VCaP (cell line): ENCODE measurements around the gene HELZ.

Experiments used
- H3K27ac ChIP-seq: fragments of 450-650 bp; 2 replicates; pipeline ENCODE4 v1.5.1; 2017
- TF ChIP-seq, protein P1 (sequence below): fragments of 450-650 bp; conservative IDR thresholded peaks from 2 replicates; pipeline ENCODE4 v1.5.1; 2017; ENCODE audit warnings: mild to moderate bottlenecking, moderate library complexity

Gene HELZ

GRCh38 chr17:67035131-67036083 is 209.6 kb downstream of the HELZ start:
- H3K27ac ChIP-seq = no peak overlapping the region
- TF ChIP-seq, protein P1, sequence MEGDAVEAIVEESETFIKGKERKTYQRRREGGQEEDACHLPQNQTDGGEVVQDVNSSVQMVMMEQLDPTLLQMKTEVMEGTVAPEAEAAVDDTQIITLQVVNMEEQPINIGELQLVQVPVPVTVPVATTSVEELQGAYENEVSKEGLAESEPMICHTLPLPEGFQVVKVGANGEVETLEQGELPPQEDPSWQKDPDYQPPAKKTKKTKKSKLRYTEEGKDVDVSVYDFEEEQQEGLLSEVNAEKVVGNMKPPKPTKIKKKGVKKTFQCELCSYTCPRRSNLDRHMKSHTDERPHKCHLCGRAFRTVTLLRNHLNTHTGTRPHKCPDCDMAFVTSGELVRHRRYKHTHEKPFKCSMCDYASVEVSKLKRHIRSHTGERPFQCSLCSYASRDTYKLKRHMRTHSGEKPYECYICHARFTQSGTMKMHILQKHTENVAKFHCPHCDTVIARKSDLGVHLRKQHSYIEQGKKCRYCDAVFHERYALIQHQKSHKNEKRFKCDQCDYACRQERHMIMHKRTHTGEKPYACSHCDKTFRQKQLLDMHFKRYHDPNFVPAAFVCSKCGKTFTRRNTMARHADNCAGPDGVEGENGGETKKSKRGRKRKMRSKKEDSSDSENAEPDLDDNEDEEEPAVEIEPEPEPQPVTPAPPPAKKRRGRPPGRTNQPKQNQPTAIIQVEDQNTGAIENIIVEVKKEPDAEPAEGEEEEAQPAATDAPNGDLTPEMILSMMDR = no peak

GRCh38 chr17:67033613-67034012 is 211.4 kb downstream of the HELZ start:
- TF ChIP-seq, protein P1 = no peak
- H3K27ac ChIP-seq = no peak overlapping the region

- H3K27ac ChIP-seq = peak overlapping the region; percentile 42; the same call in 1 of the 2 replicates
- TF ChIP-seq, protein P1 = no peak
Observed at GRCh38 chr17:67032985-67033384, 212.0 kb downstream of the HELZ start.

GRCh38 chr17:67032382-67032781 is 212.6 kb downstream of the HELZ start:
- TF ChIP-seq, protein P1 = no peak
- peak overlapping the region; percentile 42 for H3K27ac ChIP-seq

DNA sequence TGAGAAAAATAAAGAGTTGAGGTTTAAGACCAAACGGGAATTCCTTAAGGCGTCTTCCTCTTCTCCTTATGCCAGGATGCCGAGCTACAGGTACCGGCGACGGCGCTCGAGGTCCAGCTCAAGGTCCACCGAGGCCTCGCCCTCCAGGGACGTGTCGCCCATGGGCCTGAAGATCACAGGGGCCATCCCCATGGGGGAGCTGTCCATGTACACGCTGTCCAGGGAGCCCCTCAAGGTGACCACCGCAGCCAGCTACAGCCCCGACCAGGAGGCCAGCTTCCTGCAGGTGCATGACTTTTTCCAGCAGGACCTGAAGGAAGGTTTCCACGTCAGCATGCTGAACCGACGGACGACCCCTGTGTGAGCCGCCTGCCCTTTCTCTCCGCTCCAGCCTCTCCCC is 214.4 kb downstream of the HELZ start:
- H3K27ac ChIP-seq = no peak overlapping the region
- TF ChIP-seq, protein P1 = no peak

GRCh38 chr17:67027031-67027628 is 217.9 kb downstream of the HELZ start:
- H3K27ac ChIP-seq = no peak overlapping the region
- TF ChIP-seq, protein P1 = no peak

- TF ChIP-seq, protein P1 = no peak
- H3K27ac ChIP-seq = no peak overlapping the region
Observed at GRCh38 chr17:67026341-67026740, 218.7 kb downstream of the HELZ start.
